AML-193 (cell line): ENCODE measurements around the gene LPAR6.

Experiments used
- DNase-seq, 2 experiments: peaks; one replicate each; lab custom pipeline; 2025; lab: John Stamatoyannopoulos, UW

The LPAR6 gene

GRCh38 chr13:48370815-48371214 lies 42.1 kb downstream of the LPAR6 start:
- DNase-seq: no peak

GRCh38 chr13:48369988-48370387 lies 42.9 kb downstream of the LPAR6 start:
- no peak for DNase-seq
